K562 (cell line): ENCODE results near the gene MYL9. TPM values are rescaled to one million over a fixed set of nuclear protein-coding genes. Genes with fewer than 3 reads are reported as not detected.

Experiments
- ATAC-seq: fragments of 200-7000 bp; cut with Tn5 transposase; 3 replicates; pipeline ENCODE4 v1.9.1; 2020; ENCODE audit warnings: moderate library complexity
- BruUV-seq: library from RNA; stranded (reverse); fragments of 400-500 nt; replicated peaks from 2 replicates; lab custom pipeline; 2021; lab: Mats Ljungman, UMichigan
- CTCF ChIA-PET: fragments of 300-600 bp; formaldehyde crosslinking; extraction: SDS; loops from one replicate; lab custom pipeline; 2021; ENCODE audit warnings: low intra/inter-chr PET ratio; lab: Yijun Ruan, JAX
- POLR2A ChIA-PET: fragments of 300-600, 350-650 bp; sonication (Branson Sonifier 250); formaldehyde crosslinking; extraction: SDS; loops from one replicate; lab custom pipeline; 2021; ENCODE audit warnings: antibody characterized with exemption, inconsistent platforms; lab: Yijun Ruan, JAX
- DNase-seq, 4 experiments: peaks; one replicate each; pipeline versions ENCODE4 v3.0.0 to v3.0.0-alpha.2; 2011 to 2018; ENCODE audit warnings: low spot score in 3 of 4, mixed read lengths in 3 of 4; ENCODE audit errors: extremely low read depth in 1 of 4
- FAIRE-seq: peaks from 2 replicates; lab custom pipeline; 2011; peaks lifted over from hg19 to GRCh38; lab: Jason Lieb, UNC
- H2AFZ ChIP-seq: 2 replicates; pipeline ENCODE4 v1.6.0; 2011; ENCODE audit warnings: low read depth, low read length, control low read depth, inconsistent platforms
- H3K27ac ChIP-seq: fragments of 200-600 bp; 3 replicates; pipeline ENCODE4 v1.8.0; 2011; ENCODE audit warnings: low read depth, mild to moderate bottlenecking, control low read depth, inconsistent platforms, low read length, moderate library complexity, mixed read lengths; ENCODE audit errors: extremely low read depth
- H3K27me3 ChIP-seq, 2 experiments: fragments of 300-600 bp in 1 of 2; 2 replicates in 1 of 2; 3 replicates in 1 of 2; pipeline versions ENCODE4 v1.6.0 to v1.8.0; 2011; ENCODE audit warnings: inconsistent platforms in 2 of 2, low read length in 2 of 2, mild to moderate bottlenecking in 1 of 2, mixed read lengths in 1 of 2, moderate library complexity in 1 of 2; ENCODE audit not compliant: control insufficient read depth in 2 of 2, insufficient read depth in 2 of 2
- H3K36me3 ChIP-seq: fragments of 300-600 bp; 3 replicates; pipeline ENCODE4 v1.8.0; 2011; ENCODE audit warnings: mild to moderate bottlenecking, low read length, inconsistent platforms; ENCODE audit not compliant: control insufficient read depth, insufficient read depth
- H3K4me1 ChIP-seq, 2 experiments: fragments of 200-600 bp in 1 of 2; replicated peaks in 1 of 2; 2 replicates in 1 of 2; 3 replicates in 1 of 2; pipeline versions ENCODE4 v1.5.1 to v1.8.0; 2011; ENCODE audit warnings: inconsistent platforms in 2 of 2, low read length in 2 of 2, mild to moderate bottlenecking in 1 of 2, mixed read lengths in 1 of 2, moderate library complexity in 1 of 2; ENCODE audit not compliant: control insufficient read depth in 2 of 2, insufficient read depth in 2 of 2
- H3K4me2 ChIP-seq: 2 replicates; pipeline ENCODE4 v1.6.1; 2011; ENCODE audit warnings: low read length, control low read depth, inconsistent platforms, mixed read lengths; ENCODE audit not compliant: insufficient read depth
- H3K4me3 ChIP-seq: fragments of 200-600 bp; sonication (generic), shearing (Covaris generic); 2 replicates; pipeline ENCODE4 v1.5.1; 2016; ENCODE audit warnings: control low read depth, inconsistent platforms
- H3K79me2 ChIP-seq: fragments of 200-600 bp; 3 replicates; pipeline ENCODE4 v1.8.0; 2011; ENCODE audit warnings: low read length, inconsistent platforms; ENCODE audit not compliant: control insufficient read depth, insufficient read depth
- H3K9ac ChIP-seq, 2 experiments: 2 replicates each; pipeline versions ENCODE4 v1.6.0 to v1.6.1; 2011; ENCODE audit warnings: low read depth in 2 of 2, low read length in 2 of 2, control low read depth in 1 of 2, inconsistent platforms in 1 of 2, mild to moderate bottlenecking in 1 of 2, mixed read lengths in 1 of 2; ENCODE audit not compliant: insufficient read depth in 1 of 2
- H3K9me1 ChIP-seq: one replicate; pipeline ENCODE4 v1.6.0; 2011; ENCODE audit warnings: inconsistent platforms, mild to moderate bottlenecking, low read length, moderate library complexity; ENCODE audit not compliant: control insufficient read depth, insufficient read depth
- H3K9me3 ChIP-seq: replicated peaks from 2 replicates; pipeline ENCODE4 v1.5.1; 2011; ENCODE audit warnings: low read depth, low read length, inconsistent platforms; ENCODE audit not compliant: control insufficient read depth, insufficient read depth
- H4K20me1 ChIP-seq: replicated peaks from 2 replicates; pipeline ENCODE4 v1.6.1; 2011; ENCODE audit warnings: low read length, inconsistent platforms, mixed read lengths; ENCODE audit not compliant: control insufficient read depth, insufficient read depth
- HEY1 ChIP-seq: fragments of 250-450 bp; sonication (Bioruptor Pico); IDR thresholded peaks from 2 replicates; pipeline ENCODE4 v1.5.0; 2020; ENCODE audit warnings: mild to moderate bottlenecking, moderate library complexity, borderline replicate concordance
- HMG20A ChIP-seq: fragments of 450-650 bp; formaldehyde crosslinking; conservative IDR thresholded peaks from 2 replicates; pipeline ENCODE4 v1.4.0; 2020; ENCODE audit warnings: mild to moderate bottlenecking, mixed read lengths
- HSF4 ChIP-seq: fragments of 250-450 bp; sonication (Bioruptor Pico); IDR thresholded peaks from 2 replicates; pipeline ENCODE4 v2.1.2; 2022; ENCODE audit warnings: mild to moderate bottlenecking, moderate library complexity, borderline replicate concordance
- IRF9 ChIP-seq: fragments of 450-650 bp; IDR thresholded peaks from 2 replicates; pipeline ENCODE4 v1.6.1; 2016; ENCODE audit warnings: missing biosample characterization, missing genetic modification characterization
- NR2C2 ChIP-seq, 2 experiments: fragments of 200-800 bp in 1 of 2; sonication (Bioruptor generic) in 1 of 2; sonication (generic) in 1 of 2; formaldehyde crosslinking in 1 of 2; IDR thresholded peaks; 2 replicates each; pipeline versions ENCODE4 v1.6.1 to v1.8.0; 2016 to 2022; ENCODE audit warnings: mild to moderate bottlenecking in 1 of 2, missing compliant biosample characterization in 1 of 2, missing genetic modification characterization in 1 of 2, missing genetic modification reagents in 1 of 2
- PURB ChIP-seq: sonication (generic); formaldehyde crosslinking; IDR thresholded peaks from 2 replicates; pipeline ENCODE4 v1.9.0; 2021; ENCODE audit warnings: low read depth, mild to moderate bottlenecking, missing genetic modification reagents
- RFX1 ChIP-seq: fragments of 450-650 bp; IDR thresholded peaks from 2 replicates; pipeline ENCODE4 v1.6.1; 2016; ENCODE audit warnings: mild to moderate bottlenecking, moderate library complexity
- TAF7 ChIP-seq: fragments of 450-650 bp; IDR thresholded peaks from 2 replicates; pipeline ENCODE4 v1.6.1; 2016; ENCODE audit warnings: missing genetic modification characterization, missing compliant biosample characterization
- TCF15 ChIP-seq: fragments of 250-450 bp; sonication (Bioruptor Pico); IDR thresholded peaks from 2 replicates; pipeline ENCODE4 v1.8.0; 2022; ENCODE audit warnings: moderate library complexity, mild to moderate bottlenecking, inconsistent platforms
- ZC3H4 ChIP-seq: sonication (generic); formaldehyde crosslinking; IDR thresholded peaks from 2 replicates; pipeline ENCODE4 v1.9.0; 2021; ENCODE audit warnings: missing genetic modification reagents, borderline replicate concordance
- ZNF146 ChIP-seq: IDR thresholded peaks from one replicate; pipeline ENCODE4 v1.6.1; 2018; ENCODE audit warnings: missing compliant biosample characterization; ENCODE audit not compliant: unreplicated experiment
- ZNF717 ChIP-seq: fragments of 250-450 bp; sonication (Bioruptor Pico); IDR thresholded peaks from 2 replicates; pipeline ENCODE4 v1.5.0; 2021
- WGBS: fragments of 100-300 bp; shearing (Covaris generic); methylation state at CpG from one replicate; pipeline ENCODE4 v1.1.6; 2016; ENCODE audit warnings: low coverage, mixed read lengths; ENCODE audit not compliant: insufficient coverage; ENCODE audit errors: missing lambda C conversion rate; 5-methylcytosine and 5-hydroxymethylcytosine counted together
- in situ Hi-C: fragments of 300-500 bp; cut with MboI; formaldehyde crosslinking; loops from 4 replicates; pipeline ENCODE4 v1.15.0; 2018; ENCODE audit warnings: inconsistent platforms, mixed read lengths
- intact Hi-C: fragments of 100-400 bp; cut with micrococcal nuclease; formaldehyde crosslinking; loops from 2 replicates; pipeline ENCODE4 v1.14.2; 2022
- polyA plus RNA-seq, 8 experiments: library from polyadenylated mRNA; depleted of rRNA in 4 of 8; stranded (reverse) in 5 of 8; unstranded in 3 of 8; fragments of >200 nt; fragmentation: Nextera tagmentation in 2 of 8; fragmentation: Illumina TruSeq in 1 of 8; extraction: Ambion mirVana in 2 of 8; extraction: Trizol in 1 of 8; gene quantifications; 2 replicates each; pipeline versions ENCODE4 v1.2.1 to v1.2.3, GENCODE V29; 2011 to 2014; ENCODE audit warnings: inconsistent platforms in 1 of 8, missing spikeins in 1 of 8
- total RNA-seq, 7 experiments: library from RNA; depleted of rRNA in 6 of 7; stranded (reverse); fragments of >200 nt in 6 of 7; fragmentation: Illumina TruSeq in 2 of 7; extraction: Trizol in 2 of 7; gene quantifications; 2 replicates each; pipeline versions ENCODE4 v1.2.1 to v1.2.3, GENCODE V29; 2011 to 2021; ENCODE audit warnings: low replicate concordance in 1 of 7

MYL9 gene
- total and polyA plus RNA-seq, 9 of the 15 experiments (the other 6 are each of a cell fraction or from before 2014, with no cell fraction given) = 0.11 to 3.2 (median 0.81) TPM; not detected in 1

- peaks cover 10 to 22% of the 10 kb centered on the region in 2 experiments; a peak in 4 of 5 replicates for H3K4me1 ChIP-seq
- in situ Hi-C loops = no loop called here
- H3K79me2 ChIP-seq = peaks cover 42% of the 10 kb centered on the region
- H3K9me1 ChIP-seq = peaks cover 3% of the 10 kb centered on the region
- peak overlapping the region in 1 of 2 experiments; percentile 53; a peak in 1 of 4 replicates for H3K9ac ChIP-seq
- no peak for FAIRE-seq
- TF ChIP-seq HMG20A (CRISPR knock-in tag) = no peak
- no peak for TF ChIP-seq PURB
- TF ChIP-seq ZC3H4 = no peak
- no peak for TF ChIP-seq TAF7
- no peak for TF ChIP-seq RFX1
- TF ChIP-seq HSF4 (CRISPR knock-in tag) = no peak
- TF ChIP-seq NR2C2 (CRISPR knock-in tag; IDR thresholded peaks at IDR 0.05) = no peak
- TF ChIP-seq NR2C2 (tag; IDR thresholded peaks at IDR 0.05) = no peak
- no peak for TF ChIP-seq ZNF146
- TF ChIP-seq ZNF717 (CRISPR knock-in tag) = no peak
- TF ChIP-seq TCF15 (CRISPR knock-in tag) = no peak
- no peak for TF ChIP-seq HEY1 (CRISPR knock-in tag)
- TF ChIP-seq IRF9 = no peak
- BruUV-seq = no TSS peak
- no peak overlapping the region for H3K4me2 ChIP-seq
- peaks cover 57% of the 10 kb centered on the region; the same call in 2 of the 3 replicates for H3K36me3 ChIP-seq
- no peaks in the 10 kb centered on the region for H3K9me3 ChIP-seq
- WGBS = 98% methylated on average over 13 of the region's 15 CpGs
- POLR2A ChIA-PET = interaction anchor here (1.3 kb wide), 1 partner anchor 21 kb away, joined by 4 read pairs; no protein-coding TSS in a partner anchor
- no peak overlapping the region for H3K4me3 ChIP-seq
- no peaks in the 10 kb centered on the region for H3K27me3 ChIP-seq
- no peak overlapping the region for H2AFZ ChIP-seq
- intact Hi-C loops = no loop called here
- no peak overlapping the region for H3K27ac ChIP-seq
- peaks cover 9% of the 10 kb centered on the region for H4K20me1 ChIP-seq
- CTCF ChIA-PET = no interaction called here
- peak in 1 of 4 experiments; percentile 5 for DNase-seq
- ATAC-seq = no peak
Measured at GRCh38 chr20:36578356-36579041, 37.2 kb downstream of the MYL9 start.
